Stomach (tissue), 19 donors: ENCODE results near the gene INSM2. TPM values are rescaled to one million over a fixed set of nuclear protein-coding genes. Genes with fewer than 3 reads are reported as not detected.

Source experiments
- DNase-seq, 2 donors: peaks; one replicate each; pipeline versions ENCODE4 v3.0.0 to v3.0.0-alpha.2; 2013 to 2019
- H3K27ac ChIP-seq, 5 donors: fragments of 200-600 bp in 4 of 5; sonication (generic) in 4 of 5; one replicate each; pipeline ENCODE4 v1.5.1; 2013 to 2019; ENCODE audit warnings: mild to moderate bottlenecking in 1 of 5, moderate library complexity in 1 of 5
- H3K27me3 ChIP-seq, 3 donors: fragments of 200-600 bp; sonication (generic); one replicate each; pipeline ENCODE4 v1.5.1; 2017 to 2019; ENCODE audit warnings: mixed run types in 1 of 3
- H3K36me3 ChIP-seq, 4 donors: fragments of 200-600 bp; sonication (generic); 1 replicate in 3 of 4; 2 replicates in 1 of 4; pipeline ENCODE4 v1.5.1; 2016 to 2019
- H3K4me1 ChIP-seq, 4 donors: fragments of 200-600 bp; sonication (generic); one replicate each; pipeline ENCODE4 v1.5.1; 2016 to 2019
- H3K4me3 ChIP-seq, 4 donors: fragments of 200-600 bp; sonication (generic) in 3 of 4; one replicate each; pipeline ENCODE4 v1.5.1; 2016 to 2019; ENCODE audit warnings: mild to moderate bottlenecking in 1 of 4
- H3K9me3 ChIP-seq, 4 donors: fragments of 200-600 bp; sonication (generic); one replicate each; pipeline ENCODE4 v1.5.1; 2016 to 2019
- CTCF ChIP-seq, 7 experiments: fragments of 450-650 bp in 4 of 7; fragments of 200-600 bp in 3 of 7; sonication (generic) in 3 of 7; IDR thresholded peaks; one replicate each; pipeline ENCODE4 v1.5.1; 2016 to 2019; ENCODE audit warnings: antibody characterized with exemption in 7 of 7, control low read depth in 2 of 7, mild to moderate bottlenecking in 1 of 7
- EP300 ChIP-seq: sonication (generic); formaldehyde crosslinking; IDR thresholded peaks from one replicate; pipeline ENCODE4 v1.6.1; 2017; ENCODE audit warnings: antibody characterized with exemption
- POLR2A ChIP-seq, 4 donors: fragments of 450-650 bp; IDR thresholded peaks; one replicate each; pipeline ENCODE4 v1.6.1; 2016; ENCODE audit warnings: antibody characterized with exemption in 4 of 4, control low read depth in 2 of 4, mild to moderate bottlenecking in 1 of 4, moderate library complexity in 1 of 4
- POLR2AphosphoS5 ChIP-seq, 3 donors: sonication (generic); formaldehyde crosslinking; IDR thresholded peaks; one replicate each; pipeline ENCODE4 v1.6.1; 2016; ENCODE audit warnings: antibody characterized with exemption in 3 of 3
- WGBS, 5 donors: extraction: QIAGEN DNeasy Blood & Tissue Kit in 3 of 5; methylation state at CpG; one replicate each; pipeline versions ENCODE4 v1.1.5 to v1.1.7; 2013 to 2018; 5-methylcytosine and 5-hydroxymethylcytosine counted together
- intact Hi-C: fragments of 100-400 bp; cut with DNase I; formaldehyde crosslinking; loops from one replicate; pipeline ENCODE4 v1.15.1; 2023; ENCODE audit warnings: low total_unique reads
- long read RNA-seq, 10 donors: transcript quantifications; one replicate each; lab custom pipeline, GENCODE V29; 2026
- polyA plus RNA-seq, 3 donors: library from polyadenylated mRNA; stranded (reverse); fragments of 200-250 nt; gene quantifications; one replicate each; pipeline ENCODE4 v1.2.3, GENCODE V29; 2013
- total RNA-seq, 5 donors: library from RNA; depleted of rRNA; stranded (reverse); fragments of >200 nt; gene quantifications; one replicate each; pipeline versions ENCODE4 v1.1.0 to v1.2.3, GENCODE V29; 2014 to 2016
- donor health status: healthy with polysubstance abuse.
- donor health status: Bipolar disorder and iron deficiency.
- donor health status: healthy.

Gene INSM2
- total RNA-seq (not detected), polyA plus RNA-seq (not detected)
- long read RNA-seq, donor 1: 0 reads
- long read RNA-seq, donor 2: 0 reads
- long read RNA-seq, donor 3: 0 reads
- long read RNA-seq, donor 4: 0 reads
- long read RNA-seq, donor 5: 0 reads
- long read RNA-seq, donor 6: 0 reads
- long read RNA-seq, donor 7: 0 reads
- long read RNA-seq, donor 8: 0 reads
- long read RNA-seq, donor 9: 0 reads
- long read RNA-seq, donor 10: 0 reads

GRCh38 chr14:35533357-35534207 is at the start of gene INSM2:
TSS of gene INSM2 (plus strand) at chr14:35534164. CDS start at chr14:35534253, 89 bp downstream.
- peaks cover 5 to 77% (median 47%) of the 10 kb centered on the region in 3 donors for H3K27me3 ChIP-seq
- H3K4me3 ChIP-seq: peak within 1 kb of the TSS; percentile 47 to 81 (median 64)
- peaks cover 4 to 8% (median 7%) of the 10 kb centered on the region in 4 donors for H3K36me3 ChIP-seq
- DNase-seq: peak; percentile 65 to 82
- no peaks in the 10 kb centered on the region for H3K9me3 ChIP-seq
- H3K4me1 ChIP-seq: peaks cover 24 to 31% (median 30%) of the 10 kb centered on the region in 4 donors
- TF ChIP-seq POLR2A (IDR thresholded peaks at IDR 0.05) (no peak), EP300 (no peak), CTCF (IDR thresholded peaks at IDR 0.05) (no peak), POLR2AphosphoS5 (IDR thresholded peaks at IDR 0.05) (no peak)
- H3K27ac ChIP-seq: no peak within 1 kb of the TSS
- WGBS, 5 donors: 0 to 3% (median 1%) methylated on average over 15 to 100 of the region's 100 CpGs
- intact Hi-C loops: no loop called here

- TF ChIP-seq CTCF (IDR thresholded peaks at IDR 0.05): no peak
- TF ChIP-seq EP300: no peak
- no peak for TF ChIP-seq POLR2AphosphoS5 (IDR thresholded peaks at IDR 0.05)
- TF ChIP-seq POLR2A (IDR thresholded peaks at IDR 0.05): no peak
- no peak for DNase-seq
- no peaks in the 10 kb centered on the region for H3K4me1 ChIP-seq
Measured at GRCh38 chr14:35492569-35493014, 41.4 kb upstream of the INSM2 start.

GRCh38 chr14:35495278-35495677 is 38.7 kb upstream of the INSM2 start:
- TF ChIP-seq EP300 (no peak), POLR2AphosphoS5 (IDR thresholded peaks at IDR 0.05) (no peak), CTCF (IDR thresholded peaks at IDR 0.05) (no peak), POLR2A (IDR thresholded peaks at IDR 0.05) (no peak)
- Histone ChIP-seq H3K27ac (no peak overlapping the region), H3K36me3 (no peaks in the 10 kb centered on the region), H3K27me3 (peaks cover 0 to 4% (median 0%) of the 10 kb centered on the region in 3 donors), H3K4me1 (no peaks in the 10 kb centered on the region), H3K4me3 (no peak overlapping the region), H3K9me3 (peaks cover 0 to 29% (median 26%) of the 10 kb centered on the region in 4 donors)
- no peak for DNase-seq
- intact Hi-C loops: no loop called here

More at GRCh38 chr14:35492569-35493014, 41.4 kb upstream of the INSM2 start:
- Histone ChIP-seq H3K9me3 (peaks cover 0 to 33% (median 29%) of the 10 kb centered on the region in 4 donors), H3K4me3 (no peak overlapping the region), H3K27me3 (peaks cover 0 to 4% (median 0%) of the 10 kb centered on the region in 3 donors), H3K27ac (no peak overlapping the region), H3K36me3 (no peaks in the 10 kb centered on the region)
- intact Hi-C loops: no loop called here

GRCh38 chr14:35499180-35499579 is 34.8 kb upstream of the INSM2 start:
- no peak overlapping the region for H3K27ac ChIP-seq
- intact Hi-C loops: no loop called here
- peaks cover 0 to 9% (median 0%) of the 10 kb centered on the region in 4 donors for H3K9me3 ChIP-seq
- WGBS, 5 donors: 91 to 100% (median 96%) methylated on average over 2 of the region's 2 CpGs
- H3K4me1 ChIP-seq: no peaks in the 10 kb centered on the region
- peaks cover 0 to 3% (median 0%) of the 10 kb centered on the region in 3 donors for H3K27me3 ChIP-seq
- TF ChIP-seq POLR2AphosphoS5 (IDR thresholded peaks at IDR 0.05) (no peak), CTCF (IDR thresholded peaks at IDR 0.05) (no peak), POLR2A (IDR thresholded peaks at IDR 0.05) (no peak), EP300 (no peak)
- no peak for DNase-seq
- no peaks in the 10 kb centered on the region for H3K36me3 ChIP-seq
- H3K4me3 ChIP-seq: no peak overlapping the region
